LNCAP (cell line): ENCODE data around the gene NEURL1.

ENCODE experiments used
- TF ChIP-seq, protein P1 (sequence below): fragments of 450-650 bp; IDR thresholded peaks from 2 replicates; pipeline ENCODE4 v1.5.1; 2017; ENCODE audit warnings: mild to moderate bottlenecking

The NEURL1 gene

GRCh38 chr10:103602028-103602851 is 108.7 kb downstream of the NEURL1 start:
- TF ChIP-seq, protein P1, sequence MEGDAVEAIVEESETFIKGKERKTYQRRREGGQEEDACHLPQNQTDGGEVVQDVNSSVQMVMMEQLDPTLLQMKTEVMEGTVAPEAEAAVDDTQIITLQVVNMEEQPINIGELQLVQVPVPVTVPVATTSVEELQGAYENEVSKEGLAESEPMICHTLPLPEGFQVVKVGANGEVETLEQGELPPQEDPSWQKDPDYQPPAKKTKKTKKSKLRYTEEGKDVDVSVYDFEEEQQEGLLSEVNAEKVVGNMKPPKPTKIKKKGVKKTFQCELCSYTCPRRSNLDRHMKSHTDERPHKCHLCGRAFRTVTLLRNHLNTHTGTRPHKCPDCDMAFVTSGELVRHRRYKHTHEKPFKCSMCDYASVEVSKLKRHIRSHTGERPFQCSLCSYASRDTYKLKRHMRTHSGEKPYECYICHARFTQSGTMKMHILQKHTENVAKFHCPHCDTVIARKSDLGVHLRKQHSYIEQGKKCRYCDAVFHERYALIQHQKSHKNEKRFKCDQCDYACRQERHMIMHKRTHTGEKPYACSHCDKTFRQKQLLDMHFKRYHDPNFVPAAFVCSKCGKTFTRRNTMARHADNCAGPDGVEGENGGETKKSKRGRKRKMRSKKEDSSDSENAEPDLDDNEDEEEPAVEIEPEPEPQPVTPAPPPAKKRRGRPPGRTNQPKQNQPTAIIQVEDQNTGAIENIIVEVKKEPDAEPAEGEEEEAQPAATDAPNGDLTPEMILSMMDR: no peak

DNA sequence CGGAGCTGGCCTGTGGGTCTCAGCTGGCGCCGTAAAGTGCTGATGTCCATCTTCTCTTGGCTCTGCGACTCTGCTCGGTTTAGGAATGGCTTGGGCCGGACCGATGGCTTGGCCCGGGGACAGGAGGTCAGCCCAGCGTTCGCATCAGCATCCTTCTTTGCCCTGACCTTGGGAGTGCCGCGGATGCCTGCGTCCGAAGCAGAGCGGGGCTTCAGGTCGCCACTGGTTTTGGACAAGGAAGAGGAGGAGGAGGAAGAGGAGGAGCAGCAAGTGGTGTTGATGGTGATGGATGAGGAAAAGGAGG is 109.3 kb downstream of the NEURL1 start:
- TF ChIP-seq, protein P1: no peak

DNA sequence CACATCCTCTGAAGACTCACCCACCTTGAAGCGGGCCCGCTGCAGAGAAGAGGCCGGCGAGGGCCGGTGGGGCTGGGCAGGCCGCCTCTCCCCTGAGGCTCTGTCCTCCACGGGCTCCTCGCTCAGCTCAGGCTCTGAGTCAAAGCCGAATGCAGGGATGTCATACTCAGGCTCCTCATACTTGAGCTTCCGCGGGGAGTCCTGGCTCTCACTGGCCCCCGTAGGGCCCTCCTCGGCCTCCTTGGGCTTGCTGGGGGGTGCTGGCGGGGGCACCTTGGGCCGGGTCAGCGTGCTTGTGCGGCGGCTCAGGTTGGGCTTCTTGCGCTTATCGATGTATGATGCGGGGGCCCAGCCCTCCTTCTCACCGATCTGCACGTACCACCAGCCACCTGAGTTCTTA is 109.9 kb downstream of the NEURL1 start:
- TF ChIP-seq, protein P1: no peak

GRCh38 chr10:103605359-103606096 is 112.0 kb downstream of the NEURL1 start:
- TF ChIP-seq, protein P1: no peak

- TF ChIP-seq, protein P1: no peak
These were observed 116.0 kb downstream of the NEURL1 start for GRCh38 chr10:103609231-103610082.

- TF ChIP-seq, protein P1: no peak
These were observed 116.6 kb downstream of the NEURL1 start for GRCh38 chr10:103610083-103610472.

- TF ChIP-seq, protein P1: no peak
These were observed 117.5 kb downstream of the NEURL1 start for GRCh38 chr10:103610921-103611511.
